ENCODE data around the gene TMBIM6.
"Not testable (repeated sequence)": the region's sequence is repeated elsewhere in the genome, so short reads cannot be mapped to it uniquely, and the experiment has no call there.

Gene TMBIM6, protein sequence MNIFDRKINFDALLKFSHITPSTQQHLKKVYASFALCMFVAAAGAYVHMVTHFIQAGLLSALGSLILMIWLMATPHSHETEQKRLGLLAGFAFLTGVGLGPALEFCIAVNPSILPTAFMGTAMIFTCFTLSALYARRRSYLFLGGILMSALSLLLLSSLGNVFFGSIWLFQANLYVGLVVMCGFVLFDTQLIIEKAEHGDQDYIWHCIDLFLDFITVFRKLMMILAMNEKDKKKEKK

DNA sequence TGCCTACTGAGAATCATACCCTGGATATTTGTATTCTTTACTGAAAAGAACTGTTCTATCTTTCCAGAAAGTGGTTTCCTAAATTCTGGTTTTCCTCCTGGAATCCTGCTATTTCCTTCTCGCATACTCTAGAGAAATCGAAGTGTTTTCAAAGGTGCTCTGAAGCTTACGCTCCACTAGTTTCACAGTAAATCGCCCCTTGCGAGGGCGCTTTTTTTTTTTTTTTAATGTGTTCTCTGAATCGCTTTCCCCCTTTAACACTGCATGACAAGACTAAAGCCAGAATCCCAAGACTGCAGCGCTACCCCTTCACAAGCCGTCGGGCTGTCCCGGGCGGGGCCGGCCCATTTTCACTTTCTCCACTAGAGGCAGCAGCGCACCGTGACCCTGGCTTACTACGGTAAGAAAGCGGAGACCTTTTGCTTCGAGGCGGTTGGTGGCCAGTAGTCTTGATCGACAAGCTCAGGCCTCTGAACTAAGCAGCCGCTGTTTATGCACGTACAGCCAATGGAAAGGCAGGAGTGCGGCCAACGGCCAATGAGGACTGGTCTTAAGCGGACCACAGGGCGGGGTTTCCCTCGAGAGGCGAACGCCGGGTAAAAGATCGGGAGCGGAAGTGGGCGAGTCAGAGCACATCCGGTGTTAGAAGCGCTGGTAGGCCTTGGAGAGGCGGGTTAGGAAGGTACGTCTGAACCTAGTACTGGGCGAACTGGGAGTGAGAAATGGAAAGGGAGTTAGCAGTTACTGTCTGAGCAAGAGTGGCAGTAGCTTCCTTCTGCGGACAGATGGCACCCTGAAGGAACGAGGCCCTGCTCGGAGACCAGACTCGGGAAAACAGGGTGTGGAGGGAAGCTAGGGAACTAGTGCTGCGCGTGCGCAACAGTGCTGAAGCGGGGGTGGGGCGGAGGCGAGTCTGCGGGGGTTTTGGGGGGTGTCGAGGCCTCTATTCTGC lies at the start of gene TMBIM6:
Gene TMBIM6, plus strand, starts transcription at position 628 of the 952 bp plus-strand sequence. CDS start 10,937 bp downstream, outside the sequence.
- DNase-seq (ENCODE audit: low read depth, low spot score) = peak; percentile 100

DNA sequence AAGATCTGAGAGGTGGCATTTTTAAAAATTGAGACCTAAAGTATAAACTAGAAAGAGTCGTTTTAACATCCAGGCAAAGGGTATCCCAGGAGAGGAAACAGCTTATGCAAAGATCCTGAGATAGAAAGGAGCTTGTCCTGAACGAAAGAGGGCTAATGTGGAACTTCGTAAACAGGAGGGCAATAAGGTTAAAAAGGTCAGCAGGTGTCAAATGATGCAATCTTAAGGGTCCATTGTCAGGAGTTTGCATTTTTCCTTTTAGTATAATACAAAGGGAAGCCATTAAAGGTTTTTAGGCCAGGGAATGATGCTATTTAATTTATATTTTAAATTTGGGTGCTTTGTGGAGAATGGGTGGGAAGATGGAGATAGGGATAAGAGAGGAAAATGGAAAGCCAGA lies 48.5 kb upstream of the TMBIM6 start:
- no peak for DNase-seq (ENCODE audit: low read depth, low spot score)

DNA sequence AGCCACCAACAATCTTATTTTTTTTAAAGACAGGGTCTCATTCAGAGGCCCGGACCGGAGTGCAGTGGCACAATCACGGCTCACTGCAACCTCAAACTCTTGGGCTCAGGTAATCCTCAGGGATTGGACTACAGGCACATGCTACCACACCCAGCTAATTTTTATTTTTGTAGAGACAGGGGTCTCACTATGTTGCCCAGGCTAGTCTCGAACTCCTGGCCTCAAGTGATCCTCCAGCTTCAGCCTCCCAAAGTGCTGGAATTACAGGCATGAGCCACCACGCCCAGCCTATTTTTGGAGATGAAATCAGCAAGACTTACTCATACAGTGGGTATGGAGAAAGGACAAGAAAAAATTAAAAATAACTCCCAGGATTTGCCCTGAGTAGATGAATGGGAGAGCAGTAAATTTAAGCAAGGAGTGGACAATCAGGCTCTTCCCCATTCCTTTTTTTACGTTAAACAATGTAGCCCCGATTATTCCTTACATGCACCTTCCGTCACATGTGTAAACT lies 47.4 kb upstream of the TMBIM6 start:
- no peak for DNase-seq (ENCODE audit: low read depth, low spot score)

DNA sequence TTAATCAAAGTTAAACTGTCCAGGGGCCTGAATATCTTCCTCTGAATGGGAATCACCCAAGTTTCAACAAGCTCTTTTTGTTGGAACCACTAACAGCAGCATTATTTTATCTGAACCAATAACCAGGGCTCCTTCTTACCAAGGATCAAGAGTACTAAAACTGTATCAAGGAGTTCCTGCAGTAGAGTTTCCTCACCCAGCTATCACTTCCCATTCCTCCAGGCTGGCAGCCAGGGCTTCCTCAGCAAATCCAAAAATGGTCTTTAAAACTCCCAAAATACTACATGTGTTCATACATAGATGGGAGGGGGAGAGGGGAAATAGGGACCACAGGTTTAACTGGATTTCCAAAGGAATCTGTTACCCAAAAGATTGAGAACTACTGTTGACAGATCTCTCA lies 44.6 kb upstream of the TMBIM6 start:
- no peak for DNase-seq (ENCODE audit: low read depth, low spot score)

DNA sequence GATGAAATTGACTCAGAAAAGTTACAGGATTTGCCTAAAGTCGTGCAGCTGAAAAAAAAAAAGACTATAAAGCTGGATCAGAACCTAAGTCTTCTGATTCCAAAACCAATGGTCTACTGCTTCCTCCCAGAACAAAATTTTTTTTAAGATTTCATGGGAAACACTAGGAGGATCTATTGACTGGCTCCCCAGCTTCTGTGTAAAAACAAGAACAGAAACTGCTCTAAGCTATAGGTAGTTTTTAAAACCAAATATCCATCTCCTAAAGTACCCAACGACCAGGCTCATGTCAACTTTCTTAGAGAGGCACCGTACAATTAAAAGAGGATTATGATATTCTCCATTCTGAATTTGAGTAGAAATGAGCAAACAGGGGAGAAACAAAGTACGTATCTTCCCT lies 43.5 kb upstream of the TMBIM6 start:
- no peak for DNase-seq (ENCODE audit: low read depth, low spot score)

DNA sequence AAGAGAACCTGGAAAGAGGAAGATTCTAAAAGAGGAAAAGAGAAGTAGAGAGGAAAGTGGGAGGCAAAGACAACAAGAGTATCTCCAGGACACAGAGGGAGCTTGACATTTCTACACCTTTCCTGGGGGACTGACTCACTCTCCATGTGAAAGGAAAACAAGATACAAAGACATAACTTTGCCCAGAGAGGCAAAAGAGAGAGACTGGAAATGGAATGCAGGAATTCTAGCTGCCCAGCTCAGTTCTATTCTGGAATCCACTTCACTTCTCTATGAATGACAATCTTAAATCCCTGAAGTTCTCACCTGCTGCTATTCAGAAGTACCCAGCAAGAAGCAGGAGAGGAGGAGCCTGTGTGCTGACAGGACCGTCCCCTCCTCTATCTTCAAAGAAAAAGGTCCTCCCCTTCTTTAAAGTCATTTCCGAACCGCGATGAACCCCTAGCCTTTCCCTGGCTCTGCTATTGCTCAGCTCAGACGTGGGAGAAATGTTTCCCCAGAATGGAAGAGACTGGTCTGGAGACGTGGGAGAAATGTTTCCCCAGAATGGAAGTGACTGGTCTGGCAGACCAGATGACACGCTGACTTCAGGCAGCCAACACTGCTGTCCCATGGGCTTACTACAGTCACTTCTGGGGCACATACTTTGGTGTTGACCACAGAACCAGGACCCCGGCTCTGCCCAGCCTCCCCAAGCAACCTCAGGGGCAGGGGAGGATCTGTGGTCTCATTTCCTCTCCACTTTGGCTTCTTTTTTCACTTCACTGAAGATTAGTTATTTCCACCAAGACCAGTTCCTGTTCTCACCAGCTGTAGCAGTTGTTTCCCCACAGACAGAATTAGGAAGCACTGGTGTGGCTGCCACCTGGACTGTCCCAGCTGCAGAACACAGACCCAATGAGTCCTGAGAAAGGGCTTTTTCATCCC lies 42.5 kb upstream of the TMBIM6 start:
- DNase-seq (ENCODE audit: low read depth, low spot score) = peak; percentile 64

DNA sequence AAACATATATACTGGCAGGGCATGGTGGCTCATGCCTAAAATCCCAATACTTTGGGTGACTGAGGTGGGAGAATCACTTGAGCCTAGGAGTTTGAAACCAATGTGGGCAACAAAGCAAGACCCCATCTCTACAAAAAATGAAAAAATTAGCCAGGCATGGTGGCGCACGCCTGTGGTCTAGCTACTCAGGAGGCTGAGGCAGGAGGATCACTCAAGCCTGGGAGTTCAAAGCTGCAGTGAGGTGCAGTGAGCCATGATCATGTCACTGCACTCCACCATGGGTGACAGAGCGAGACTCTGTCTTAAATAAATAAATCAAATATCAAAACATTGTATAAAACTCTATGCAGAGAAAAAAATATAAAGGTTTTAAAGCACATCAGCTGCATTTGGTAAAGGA lies 39.3 kb upstream of the TMBIM6 start:
- DNase-seq (ENCODE audit: low read depth, low spot score) = no peak

DNA sequence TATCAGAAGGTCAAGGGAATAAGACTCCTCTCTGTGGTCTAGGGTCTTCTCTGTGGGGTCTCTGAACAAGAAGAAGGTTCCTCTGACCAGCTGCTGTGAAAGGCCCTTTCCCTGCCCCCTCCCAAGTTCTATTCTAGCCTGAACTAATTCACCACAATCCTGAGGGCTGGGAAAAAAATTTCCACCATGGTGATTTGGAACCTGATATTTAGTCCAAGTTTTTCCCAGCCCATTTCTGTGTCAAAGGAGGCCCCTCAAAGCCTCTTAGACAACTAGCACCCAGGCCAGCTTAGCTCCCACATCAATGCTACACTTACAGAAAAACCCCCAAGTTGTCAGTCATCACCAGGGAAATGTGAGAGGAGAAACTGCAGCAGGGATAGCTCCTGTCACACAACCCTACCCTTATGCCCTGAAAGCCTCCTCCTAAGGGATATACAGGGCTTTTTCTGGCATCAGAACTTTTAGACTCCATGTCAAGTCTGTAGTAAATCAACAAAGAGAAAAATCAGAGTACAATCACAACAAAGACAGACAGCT lies 38.6 kb upstream of the TMBIM6 start:
- DNase-seq (ENCODE audit: low read depth, low spot score) = no peak

DNA sequence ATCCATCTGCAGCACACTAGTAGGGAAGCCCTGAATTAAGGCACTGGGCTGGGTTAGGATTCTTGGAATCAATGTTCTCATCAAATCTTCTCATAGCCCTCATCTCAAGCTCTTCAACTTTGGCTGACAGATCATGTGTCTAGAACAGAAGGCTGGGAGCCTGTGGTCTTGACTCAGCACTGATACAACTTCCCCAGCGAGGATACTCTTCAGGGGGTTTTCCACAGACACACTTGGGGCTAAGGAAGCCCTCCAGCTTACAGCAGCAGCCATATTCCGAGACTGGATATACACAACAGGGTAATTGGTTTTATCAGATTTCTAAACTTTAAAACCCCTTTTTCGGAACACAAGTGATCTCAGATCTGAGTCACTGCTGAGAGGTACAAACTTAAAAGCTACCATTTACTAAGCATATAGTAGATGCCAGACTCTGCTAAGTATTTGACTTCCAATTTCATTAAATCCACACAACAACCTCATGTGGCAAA lies 37.7 kb upstream of the TMBIM6 start:
- DNase-seq (ENCODE audit: low read depth, low spot score) = no peak

DNA sequence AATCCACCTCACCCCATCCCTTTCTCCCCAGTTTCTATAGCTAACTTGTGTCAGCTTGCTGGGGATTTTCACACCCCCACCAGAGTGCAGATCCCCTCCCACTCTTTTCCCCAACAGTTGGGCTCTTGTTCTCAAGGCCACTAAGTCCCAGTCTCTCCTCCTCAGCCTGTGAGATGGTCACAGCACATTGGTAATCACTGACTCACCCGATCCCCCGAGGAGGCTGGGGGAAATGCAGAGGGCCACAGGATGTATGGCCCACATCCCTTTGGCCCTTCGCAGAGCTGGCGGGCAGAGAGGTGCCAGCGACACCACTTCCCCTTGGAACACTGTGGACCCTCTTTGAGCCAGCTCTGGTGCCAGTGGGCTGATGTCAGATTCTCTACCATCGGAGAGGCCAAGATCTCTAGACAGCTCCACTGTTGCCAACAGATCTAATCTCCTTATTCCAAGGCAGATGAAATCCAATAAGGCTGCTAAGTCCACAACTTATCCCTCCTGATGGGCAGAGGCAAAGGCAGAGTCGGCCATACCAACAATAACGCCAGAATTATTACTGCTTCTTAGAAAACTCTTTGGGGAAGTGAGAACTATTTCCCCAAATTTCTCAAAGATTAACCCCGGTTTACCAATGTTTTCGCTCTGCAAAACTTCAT lies 35.8 kb upstream of the TMBIM6 start:
- DNase-seq (ENCODE audit: low read depth, low spot score) = peak; percentile 39

DNA sequence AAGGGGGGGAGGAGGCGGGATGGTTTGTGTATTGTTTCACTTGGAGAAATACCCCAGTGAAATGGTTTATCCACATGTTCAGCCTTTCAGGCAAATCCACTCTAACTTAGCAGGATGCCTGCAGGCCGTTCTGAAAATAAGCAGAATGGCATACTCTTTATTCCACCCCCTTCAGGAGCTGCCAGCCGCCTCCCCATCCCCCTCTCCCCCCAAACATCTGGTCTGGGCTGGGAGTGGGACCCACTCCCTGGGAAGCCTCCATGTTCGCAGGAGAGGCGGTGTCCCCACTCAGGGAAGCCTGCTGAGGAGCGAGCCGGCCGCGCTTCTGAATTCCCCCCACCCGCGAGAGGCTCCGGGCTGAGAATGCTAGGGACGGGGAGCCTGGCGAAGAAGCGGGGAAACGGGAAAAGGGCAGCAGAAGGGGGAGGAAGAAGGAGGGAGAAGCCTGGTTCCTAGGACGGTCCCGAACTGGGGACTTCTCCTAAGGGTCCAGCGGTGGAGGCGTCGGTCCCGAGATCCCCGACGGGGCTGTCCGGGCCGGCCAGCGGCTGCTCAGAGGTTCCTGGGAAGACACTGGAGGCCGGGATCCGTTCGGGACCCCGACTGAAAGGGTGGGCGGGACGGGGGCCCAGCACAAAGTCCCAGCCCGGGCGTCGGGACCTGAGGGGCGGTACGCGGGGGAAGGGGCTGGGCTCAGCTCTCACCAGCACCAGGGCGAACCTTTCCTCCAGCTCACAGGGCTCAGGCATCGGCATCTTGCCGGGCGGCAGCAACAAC lies 34.8 kb upstream of the TMBIM6 start:
- DNase-seq (ENCODE audit: low read depth, low spot score) = peak; percentile 56

DNA sequence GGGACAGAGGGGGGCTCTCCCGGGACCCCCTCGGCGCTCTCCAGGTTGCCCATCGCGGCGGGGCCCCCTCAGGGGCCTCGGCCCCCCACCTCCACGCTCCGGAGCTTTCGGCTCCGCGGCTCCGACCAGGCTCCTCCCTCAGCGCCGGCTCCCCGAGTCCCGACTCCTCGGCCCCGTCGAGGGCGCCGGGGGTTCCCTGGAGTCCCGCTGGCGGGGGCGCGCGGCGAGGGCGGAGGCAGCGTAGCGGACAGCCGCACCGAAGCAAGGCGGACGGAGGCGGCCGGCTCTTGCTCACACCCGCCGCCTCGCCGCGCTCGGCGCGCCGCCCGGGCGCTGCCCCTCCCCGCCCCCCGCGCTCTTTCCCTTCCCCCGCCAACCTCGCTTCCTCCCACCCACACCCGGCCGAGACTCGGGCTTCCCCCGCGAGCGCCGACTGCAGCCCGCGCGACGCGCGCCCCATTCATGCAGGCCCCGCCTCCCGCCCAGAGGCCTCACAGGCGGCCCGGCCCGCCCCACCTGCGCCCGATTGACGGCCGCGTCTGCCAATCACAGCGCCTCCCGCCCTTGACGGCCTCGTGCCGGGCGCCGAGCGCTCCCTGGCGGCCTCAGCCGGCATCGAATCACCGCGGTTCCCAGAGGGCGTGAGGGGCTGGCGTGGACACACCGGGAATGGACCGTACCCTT lies 34.1 kb upstream of the TMBIM6 start, which contains the start of gene FMNL3:
Gene FMNL3, minus strand, starts transcription at position 278 of the 684 bp plus-strand sequence. Its CDS starts 225 bp downstream, at position 53.
- peak; percentile 93 for DNase-seq (ENCODE audit: low read depth, low spot score)

DNA sequence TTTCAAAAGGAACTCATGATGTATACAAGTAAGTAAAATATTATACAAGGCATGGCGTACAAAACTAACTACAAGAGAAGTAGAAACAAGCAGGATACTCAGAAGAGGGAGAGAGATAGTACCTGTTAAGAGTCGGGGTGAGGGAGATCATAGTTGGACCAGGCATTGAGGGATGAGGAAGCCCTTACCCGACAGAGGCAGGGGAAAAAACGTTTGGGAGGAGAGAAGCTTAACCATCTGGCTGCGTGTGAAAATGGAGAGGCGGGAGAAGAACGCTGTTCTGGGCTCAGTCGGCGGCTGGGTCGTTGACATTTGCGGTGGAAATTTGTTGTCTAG lies 33.6 kb upstream of the TMBIM6 start:
- no peak for DNase-seq (ENCODE audit: low read depth, low spot score)

DNA sequence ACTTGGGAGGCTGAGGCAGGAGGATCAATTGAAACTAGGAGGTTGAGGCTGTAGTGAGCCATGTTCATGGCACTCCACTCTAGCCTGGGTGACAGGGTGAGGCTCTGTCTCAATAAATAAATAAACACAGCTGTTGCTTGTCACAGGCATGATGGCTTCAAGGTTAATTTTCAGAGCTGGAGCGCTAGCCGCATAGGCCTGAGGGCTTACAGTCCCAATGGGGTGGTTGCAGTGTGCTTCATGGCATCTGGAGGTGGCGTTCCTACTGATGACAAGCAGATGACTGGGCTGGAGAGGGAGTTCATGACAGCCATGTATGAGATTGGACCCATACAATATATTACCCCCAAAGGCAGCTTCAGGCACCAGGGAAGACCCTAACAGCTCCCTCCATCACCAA lies 32.5 kb upstream of the TMBIM6 start:
- DNase-seq (ENCODE audit: low read depth, low spot score) = no peak

DNA sequence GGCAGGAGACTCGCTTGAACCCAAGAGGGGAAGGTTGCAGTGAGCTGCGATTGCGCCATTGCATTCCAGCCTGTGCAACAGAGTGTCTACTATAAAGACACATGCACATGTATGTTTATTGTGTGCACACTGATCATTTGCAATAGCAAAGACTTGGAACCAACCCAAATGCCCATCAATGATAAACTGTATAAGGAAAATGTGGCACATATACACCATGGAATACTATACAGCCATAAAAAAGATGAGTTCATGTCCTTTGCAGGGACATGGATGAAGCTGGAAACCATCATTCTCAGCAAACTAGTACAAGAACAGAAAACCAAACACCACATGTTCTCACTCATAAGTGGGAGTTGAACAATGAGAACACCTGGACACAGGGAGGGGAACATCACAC lies 27.4 kb upstream of the TMBIM6 start:
- DNase-seq (ENCODE audit: low read depth, low spot score) = not testable (repeated sequence)

DNA sequence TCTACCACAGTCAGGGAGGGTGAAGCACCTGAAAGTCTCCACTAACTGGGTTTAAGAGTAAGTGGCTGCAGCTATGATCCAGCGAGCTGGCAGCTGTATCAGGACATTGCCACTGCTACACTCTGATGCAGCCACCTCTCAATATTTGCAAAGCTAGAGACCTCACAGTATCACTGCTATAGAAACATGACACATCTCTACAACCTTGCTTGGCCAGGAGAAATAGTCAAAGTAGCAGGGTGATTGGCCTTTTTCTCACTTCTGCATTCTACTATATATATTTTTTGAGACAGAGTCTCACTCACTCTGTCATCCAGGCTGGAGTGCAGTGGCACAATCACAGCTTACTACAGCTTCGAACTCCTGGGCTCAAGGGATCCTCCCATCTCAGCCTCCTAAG lies 24.8 kb upstream of the TMBIM6 start:
- DNase-seq (ENCODE audit: low read depth, low spot score) = no peak

DNA sequence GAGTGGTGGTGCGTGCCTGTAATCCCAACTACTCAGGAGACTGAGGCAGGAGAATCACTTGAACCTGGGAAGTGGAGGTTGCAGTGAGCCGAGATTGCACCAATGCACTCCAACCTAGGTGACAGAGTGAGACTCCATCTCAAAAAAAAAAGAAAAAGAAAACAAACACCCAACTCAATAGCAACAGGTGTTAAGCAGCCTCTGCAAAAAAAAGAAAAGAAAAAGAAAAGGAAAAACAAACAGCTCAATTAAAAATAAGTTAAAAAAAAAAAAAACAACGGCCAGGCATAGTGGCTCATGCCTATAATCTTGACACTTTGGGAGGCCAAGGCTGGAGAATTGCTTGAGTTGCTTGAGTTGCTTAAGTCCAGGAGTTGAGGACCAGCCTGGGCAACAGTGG lies 23.6 kb upstream of the TMBIM6 start:
- not testable (repeated sequence) for DNase-seq (ENCODE audit: low read depth, low spot score)

DNA sequence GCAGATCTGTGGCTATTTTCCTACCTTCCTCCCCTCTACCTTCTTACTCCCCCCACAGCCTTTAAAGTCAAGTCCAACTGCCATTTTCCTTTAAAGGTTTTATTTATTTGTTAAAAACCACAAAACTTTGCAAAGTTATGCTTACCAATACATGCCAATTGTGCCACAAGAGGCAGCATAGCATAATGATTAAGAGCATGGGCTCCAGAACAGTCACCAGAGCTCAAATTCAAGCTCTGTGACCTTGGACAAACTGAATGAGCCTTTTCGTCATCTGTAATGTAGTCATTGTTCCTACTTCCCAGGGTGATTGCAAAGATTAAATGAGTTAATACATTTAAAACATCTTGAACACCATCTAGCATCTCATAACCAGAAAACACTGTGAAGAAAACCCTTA lies 21.1 kb upstream of the TMBIM6 start:
- DNase-seq (ENCODE audit: low read depth, low spot score) = no peak

DNA sequence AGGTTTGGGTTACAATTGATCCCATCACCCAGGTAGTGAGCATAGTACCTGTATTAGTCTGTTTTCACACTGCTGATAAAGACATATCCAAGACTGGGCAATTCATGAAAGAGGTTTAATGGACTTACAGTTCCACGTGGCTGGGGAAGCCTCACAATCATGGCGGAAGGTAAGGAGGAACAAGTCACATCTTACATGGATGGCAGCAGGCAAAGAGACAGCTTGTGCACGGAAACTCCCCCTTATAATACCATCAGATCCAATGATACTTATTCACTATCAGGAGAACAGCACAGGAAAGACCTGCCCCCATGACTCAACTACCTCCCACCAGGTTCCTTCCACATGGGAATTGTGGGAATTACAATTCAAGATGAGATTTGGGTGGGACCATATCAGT lies 20.0 kb upstream of the TMBIM6 start:
- not testable (repeated sequence) for DNase-seq (ENCODE audit: low read depth, low spot score)

All from ELF-1 (cell line).